SK-N-SH (cell line): ENCODE measurements around the gene PRKCA.
A peak's percentile ranks its signal among the peaks of the same experiment; 100 is the strongest.

Experiments
- EP300 ChIP-seq, 2 experiments: IDR thresholded peaks; 2 replicates each; pipeline versions ENCODE4 v1.4.0 to v1.6.1; 2012; ENCODE audit warnings: borderline replicate concordance in 1 of 2, low read depth in 1 of 2, low read length in 1 of 2
- EZH2phosphoT487 ChIP-seq: fragments of 200-600 bp; sonication (generic); IDR thresholded peaks from 2 replicates; pipeline ENCODE4 v1.6.1; 2017; ENCODE audit warnings: low read depth, mixed run types, mild to moderate bottlenecking, antibody characterized with exemption, moderate library complexity, borderline replicate concordance
- JUND ChIP-seq: IDR thresholded peaks from 2 replicates; pipeline ENCODE4 v1.4.0; 2012
- NRF1 ChIP-seq: IDR thresholded peaks from 2 replicates; pipeline ENCODE4 v1.6.1; 2012; ENCODE audit warnings: low read depth, mild to moderate bottlenecking, low read length
- POLR2AphosphoS5 ChIP-seq: IDR thresholded peaks from 2 replicates; pipeline ENCODE4 v1.6.1; 2012; ENCODE audit warnings: low read depth, low read length
- RAD21 ChIP-seq: IDR thresholded peaks from 2 replicates; pipeline ENCODE4 v1.6.1; 2012; ENCODE audit warnings: mild to moderate bottlenecking, low read length
- RFX5 ChIP-seq: IDR thresholded peaks from 2 replicates; pipeline ENCODE4 v1.6.1; 2012; ENCODE audit warnings: mild to moderate bottlenecking, improper control_type of control experiment, low read length
- RXRA ChIP-seq: IDR thresholded peaks from 2 replicates; pipeline ENCODE4 v1.4.0; 2012; ENCODE audit warnings: low read depth, mild to moderate bottlenecking, borderline replicate concordance
- SIN3A ChIP-seq: IDR thresholded peaks from 2 replicates; pipeline ENCODE4 v1.6.1; 2012; ENCODE audit warnings: low read depth, mild to moderate bottlenecking, low read length, moderate library complexity, borderline replicate concordance
- TAF1 ChIP-seq: IDR thresholded peaks from 2 replicates; pipeline ENCODE4 v1.6.1; 2012; ENCODE audit warnings: low read depth, mild to moderate bottlenecking, low read length, moderate library complexity, borderline replicate concordance
- TF ChIP-seq, protein P1 (sequence below): fragments of 200-600 bp; sonication (generic); IDR thresholded peaks from 2 replicates; pipeline ENCODE4 v1.6.1; 2017; ENCODE audit warnings: antibody characterized with exemption, mild to moderate bottlenecking, moderate library complexity

DNA sequence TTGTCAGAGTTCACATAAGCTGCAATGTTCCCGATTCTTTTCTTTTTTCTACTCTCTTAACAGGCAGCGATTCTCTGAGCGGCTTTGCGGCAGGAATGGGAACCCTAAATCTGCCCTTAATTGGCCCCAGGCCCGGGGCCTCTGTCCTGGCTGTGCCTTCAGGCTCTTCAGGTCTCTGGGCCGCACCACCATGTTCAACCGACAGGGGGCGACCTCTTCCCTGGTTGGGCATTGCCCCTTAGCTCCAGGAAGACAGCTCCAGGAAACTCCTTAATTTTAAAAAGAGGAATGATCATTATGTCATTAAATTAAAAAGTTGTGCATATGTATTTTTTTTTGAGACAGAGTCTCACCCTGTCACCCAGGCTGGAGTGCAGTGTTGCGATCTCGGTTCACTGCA is 552.8 kb downstream of the PRKCA start:
- TF ChIP-seq RAD21 (no peak), POLR2AphosphoS5 (no peak), RFX5 (no peak), NRF1 (no peak), SIN3A (no peak), EP300 (IDR thresholded peaks at IDR 0.05; ENCODE audit: borderline replicate concordance in 1 of 2, low read depth in 1 of 2, low read length in 1 of 2) (no peak), JUND (no peak), EZH2phosphoT487 (no peak), TAF1 (no peak), RXRA (no peak)
- TF ChIP-seq, protein P1, sequence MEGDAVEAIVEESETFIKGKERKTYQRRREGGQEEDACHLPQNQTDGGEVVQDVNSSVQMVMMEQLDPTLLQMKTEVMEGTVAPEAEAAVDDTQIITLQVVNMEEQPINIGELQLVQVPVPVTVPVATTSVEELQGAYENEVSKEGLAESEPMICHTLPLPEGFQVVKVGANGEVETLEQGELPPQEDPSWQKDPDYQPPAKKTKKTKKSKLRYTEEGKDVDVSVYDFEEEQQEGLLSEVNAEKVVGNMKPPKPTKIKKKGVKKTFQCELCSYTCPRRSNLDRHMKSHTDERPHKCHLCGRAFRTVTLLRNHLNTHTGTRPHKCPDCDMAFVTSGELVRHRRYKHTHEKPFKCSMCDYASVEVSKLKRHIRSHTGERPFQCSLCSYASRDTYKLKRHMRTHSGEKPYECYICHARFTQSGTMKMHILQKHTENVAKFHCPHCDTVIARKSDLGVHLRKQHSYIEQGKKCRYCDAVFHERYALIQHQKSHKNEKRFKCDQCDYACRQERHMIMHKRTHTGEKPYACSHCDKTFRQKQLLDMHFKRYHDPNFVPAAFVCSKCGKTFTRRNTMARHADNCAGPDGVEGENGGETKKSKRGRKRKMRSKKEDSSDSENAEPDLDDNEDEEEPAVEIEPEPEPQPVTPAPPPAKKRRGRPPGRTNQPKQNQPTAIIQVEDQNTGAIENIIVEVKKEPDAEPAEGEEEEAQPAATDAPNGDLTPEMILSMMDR = peak; percentile 40
